GM23338 (cell line): ENCODE results near the gene RALGPS1. TPM values are rescaled to one million over a fixed set of nuclear protein-coding genes. Genes with fewer than 3 reads are reported as not detected.

Experiments
- ATAC-seq: fragments of 200-7000 bp; cut with Tn5 transposase; 3 replicates; pipeline ENCODE4 v1.9.1; 2020
- DNase-seq: peaks from one replicate; pipeline ENCODE4 v3.0.0-alpha.2; 2015; ENCODE audit warnings: low spot score
- H2AFZ ChIP-seq: fragments of 200-600 bp; sonication (generic); 2 replicates; pipeline ENCODE4 v1.8.0; 2016; ENCODE audit warnings: antibody characterized with exemption, mild to moderate bottlenecking, moderate library complexity
- H3F3A ChIP-seq: fragments of 200-600 bp; sonication (generic); replicated peaks from 2 replicates; pipeline ENCODE4 v1.8.0; 2017; ENCODE audit warnings: antibody characterized with exemption, mixed run types, low read depth
- H3K27ac ChIP-seq: fragments of 200-600 bp; sonication (generic); 2 replicates; pipeline ENCODE4 v1.6.1; 2016; ENCODE audit warnings: low read depth
- H3K27me3 ChIP-seq: fragments of 200-600 bp; sonication (generic); 2 replicates; pipeline ENCODE4 v1.8.0; 2016; ENCODE audit warnings: mild to moderate bottlenecking, mixed run types, moderate library complexity; ENCODE audit not compliant: insufficient read depth
- H3K36me3 ChIP-seq: fragments of 200-600 bp; sonication (generic); 2 replicates; pipeline ENCODE4 v1.8.0; 2016; ENCODE audit warnings: mild to moderate bottlenecking; ENCODE audit not compliant: insufficient read depth
- H3K4me1 ChIP-seq: fragments of 200-600 bp; sonication (generic); 2 replicates; pipeline ENCODE4 v1.8.0; 2016; ENCODE audit warnings: mild to moderate bottlenecking, moderate library complexity; ENCODE audit not compliant: insufficient read depth
- H3K4me2 ChIP-seq: fragments of 200-600 bp; sonication (generic); 2 replicates; pipeline ENCODE4 v1.7.1; 2017; ENCODE audit warnings: mixed run types
- H3K4me3 ChIP-seq: fragments of 200-600 bp; sonication (generic); 2 replicates; pipeline ENCODE4 v1.6.1; 2016; ENCODE audit warnings: mixed run types
- H3K79me2 ChIP-seq: fragments of 200-600 bp; sonication (generic); replicated peaks from 2 replicates; pipeline ENCODE4 v1.8.0; 2017; ENCODE audit warnings: mild to moderate bottlenecking; ENCODE audit not compliant: insufficient read depth
- H3K9me2 ChIP-seq: fragments of 200-600 bp; sonication (generic); 2 replicates; pipeline ENCODE4 v1.8.0; 2017; ENCODE audit not compliant: insufficient read depth
- H4K20me1 ChIP-seq: fragments of 200-600 bp; sonication (generic); replicated peaks from 2 replicates; pipeline ENCODE4 v1.8.0; 2017; ENCODE audit warnings: mild to moderate bottlenecking; ENCODE audit not compliant: insufficient read depth
- H3K27ac Mint-ChIP-seq: 2 replicates; pipeline ENCODE4 v1.8.0; 2020; ENCODE audit warnings: inconsistent platforms, mild to moderate bottlenecking, moderate library complexity, mixed read lengths
- H3K27me3 Mint-ChIP-seq: 3 replicates; pipeline ENCODE4 v1.8.0; 2022; ENCODE audit warnings: low read depth, mild to moderate bottlenecking, moderate library complexity, mixed read lengths, inconsistent platforms; ENCODE audit not compliant: insufficient read depth, poor library complexity
- H3K36me3 Mint-ChIP-seq: 3 replicates; pipeline ENCODE4 v1.8.0; 2021; ENCODE audit warnings: low read depth, mild to moderate bottlenecking, inconsistent platforms, moderate library complexity, mixed read lengths
- H3K4me1 Mint-ChIP-seq: 3 replicates; pipeline ENCODE4 v1.8.0; 2020; ENCODE audit warnings: mild to moderate bottlenecking, inconsistent platforms, mixed read lengths
- H3K4me3 Mint-ChIP-seq: 3 replicates; pipeline ENCODE4 v1.8.0; 2021; ENCODE audit warnings: moderate library complexity, mild to moderate bottlenecking, inconsistent platforms, mixed read lengths
- H3K9me3 Mint-ChIP-seq: 3 replicates; pipeline ENCODE4 v1.8.0; 2020; ENCODE audit warnings: moderate library complexity, mild to moderate bottlenecking, inconsistent platforms, mixed read lengths
- CREB1 ChIP-seq: fragments of 250-450 bp; sonication (Bioruptor Pico); IDR thresholded peaks from 2 replicates; pipeline ENCODE4 v1.5.0; 2020; ENCODE audit warnings: low read depth, mild to moderate bottlenecking, moderate library complexity
- CTCF ChIP-seq, 2 experiments: fragments of 200-600 bp in 1 of 2; sonication (generic) in 1 of 2; conservative IDR thresholded peaks; 2 replicates each; pipeline versions ENCODE4 v1.5.1 to v1.6.1; 2016 to 2017; ENCODE audit warnings: antibody characterized with exemption in 2 of 2, low read depth in 2 of 2, mild to moderate bottlenecking in 2 of 2, moderate library complexity in 1 of 2
- EZH2phosphoT487 ChIP-seq: fragments of 200-600 bp; sonication (generic); IDR thresholded peaks from one replicate; pipeline ENCODE4 v1.8.1; 2018; ENCODE audit warnings: antibody characterized with exemption; ENCODE audit not compliant: unreplicated experiment
- JUNB ChIP-seq: IDR thresholded peaks from one replicate; pipeline ENCODE4 v1.6.1; 2016; ENCODE audit warnings: antibody characterized with exemption; ENCODE audit not compliant: unreplicated experiment
- POLR2AphosphoS5 ChIP-seq: IDR thresholded peaks from 2 replicates; pipeline ENCODE4 v1.6.1; 2016; ENCODE audit warnings: antibody characterized with exemption, low read depth
- ZNF114 ChIP-seq: fragments of 250-450 bp; sonication (Bioruptor Pico); IDR thresholded peaks from 2 replicates; pipeline ENCODE4 v1.5.0; 2020; ENCODE audit warnings: mild to moderate bottlenecking, moderate library complexity
- ZNF462 ChIP-seq: fragments of 250-450 bp; sonication (Bioruptor Pico); IDR thresholded peaks from 2 replicates; pipeline ENCODE4 v1.5.0; 2020; ENCODE audit warnings: mild to moderate bottlenecking, moderate library complexity
- polyA plus RNA-seq: library from polyadenylated mRNA; unstranded; fragments of >200 nt; fragmentation: Nextera tagmentation; extraction: Ambion mirVana; gene quantifications from 2 replicates; pipeline ENCODE4 v1.2.1, GENCODE V29; 2016
- total RNA-seq: library from RNA; depleted of rRNA; stranded (reverse); fragments of >200 nt; shearing (Covaris generic); gene quantifications from 2 replicates; pipeline ENCODE4 v1.2.3, GENCODE V29; 2014

RALGPS1 gene
- total and polyA plus RNA-seq, 2 experiments from 2014 or later: 18.2 to 57.1 TPM

- TF ChIP-seq ZNF462 (CRISPR knock-in tag) (no peak), POLR2AphosphoS5 (no peak), ZNF114 (CRISPR knock-in tag) (no peak)
Observed at GRCh38 chr9:127005770-127006314, 91.3 kb downstream of the RALGPS1 start (continued).

- Mint-ChIP-seq H3K4me3 (no peak overlapping the region), H3K36me3 (no peaks in the 10 kb centered on the region), H3K27ac (no peak overlapping the region), H3K4me1 (no peaks in the 10 kb centered on the region; the same call in 2 of the 3 replicates), H3K27me3 (peaks cover 1% of the 10 kb centered on the region), H3K9me3 (no peaks in the 10 kb centered on the region)
- Histone ChIP-seq H3K4me3 (no peak overlapping the region), H3K4me2 (no peak overlapping the region), H3K4me1 (no peaks in the 10 kb centered on the region), H4K20me1 (no peaks in the 10 kb centered on the region; the same call in 1 of the 2 replicates), H3K79me2 (no peaks in the 10 kb centered on the region), H3K27ac (no peak overlapping the region), H3K36me3 (no peaks in the 10 kb centered on the region), H3F3A (no peaks in the 10 kb centered on the region), H2AFZ (no peak overlapping the region), H3K27me3 (no peaks in the 10 kb centered on the region), H3K9me2 (no peaks in the 10 kb centered on the region)
- no peak for TF ChIP-seq CREB1 (CRISPR knock-in tag)
- TF ChIP-seq CTCF (conservative IDR thresholded peaks at IDR 0.05; ENCODE audit: low read depth in 2 of 2): no peak
- TF ChIP-seq ZNF462 (CRISPR knock-in tag): no peak
- no peak for TF ChIP-seq EZH2phosphoT487
- TF ChIP-seq JUNB: no peak
- DNase-seq (no peak), ATAC-seq (no peak)
Observed at GRCh38 chr9:127007638-127008037, 93.1 kb downstream of the RALGPS1 start.
